ENCODE data around the gene S100A8. TPM values are rescaled to one million over a fixed set of nuclear protein-coding genes. Genes with fewer than 3 reads are reported as not detected.

Gene S100A8
- total RNA-seq, 2 experiments from 2014 or later = not detected

DNA sequence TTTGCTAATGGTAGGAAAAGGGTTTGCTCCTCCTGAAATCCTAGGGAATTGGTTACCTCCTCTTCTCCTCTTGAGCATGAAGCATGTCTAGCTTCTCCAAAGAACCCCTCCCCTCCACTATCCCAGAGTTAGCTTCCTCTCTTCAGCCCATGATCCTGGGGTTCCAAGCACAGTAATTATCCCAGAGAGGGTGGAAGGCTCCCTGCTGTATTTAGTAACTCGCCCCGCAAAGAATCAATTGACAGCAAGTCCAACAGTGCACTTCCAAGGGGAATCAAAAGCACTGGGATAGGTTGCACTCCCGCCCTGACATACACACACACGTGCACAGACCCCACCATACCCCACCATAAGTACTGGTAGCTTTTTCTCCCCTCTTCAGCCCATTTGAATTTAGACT, 3.1 kb downstream of the S100A8 start:
- H3K27ac Mint-ChIP-seq = no peak overlapping the region
- H3K27me3 Mint-ChIP-seq = peaks cover 2% of the 10 kb centered on the region
- ChIA-PET POLR2A (no interaction called here), CTCF (no interaction called here)
- ATAC-seq (no peak), DNase-seq (no peak)
- no peak overlapping the region for H3K4me3 Mint-ChIP-seq
- H3K4me1 Mint-ChIP-seq = no peaks in the 10 kb centered on the region
- no peaks in the 10 kb centered on the region for H3K9me3 Mint-ChIP-seq (ENCODE audit: low read depth)
- no peaks in the 10 kb centered on the region for H3K36me3 Mint-ChIP-seq (ENCODE audit: low read depth)
- intact Hi-C loops (cut with DNase I, micrococcal nuclease) = no loop called here

DNA sequence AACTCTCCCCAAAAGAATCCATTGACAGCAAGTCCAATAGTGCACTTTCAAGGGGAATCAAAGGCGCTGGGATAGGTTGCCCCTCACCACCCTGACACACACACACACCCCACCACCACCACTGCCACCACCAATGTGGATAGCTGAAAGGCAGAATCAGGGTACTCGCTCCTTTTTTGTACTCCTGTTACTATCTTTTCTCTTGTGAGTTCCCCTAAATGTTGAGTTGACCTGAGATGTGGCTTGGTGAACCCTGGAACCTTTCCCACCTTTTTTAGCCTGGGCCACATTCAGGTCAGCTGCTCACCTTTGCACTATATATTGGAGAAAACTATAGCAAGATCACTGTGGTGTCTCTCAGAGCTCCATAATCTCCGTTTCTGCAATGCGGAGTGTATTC, 3.9 kb downstream of the S100A8 start:
- H3K4me3 Mint-ChIP-seq = no peak overlapping the region
- H3K36me3 Mint-ChIP-seq (ENCODE audit: low read depth) = no peaks in the 10 kb centered on the region
- ChIA-PET POLR2A (no interaction called here), CTCF (interaction anchor here (0.6 to 0.7 kb wide), 2 partner anchors 35 to 57 kb away, joined by 3 read pairs; no protein-coding TSS in a partner anchor)
- no peaks in the 10 kb centered on the region for H3K4me1 Mint-ChIP-seq
- no peak overlapping the region for H3K27ac Mint-ChIP-seq
- intact Hi-C loops (cut with DNase I, micrococcal nuclease) = no loop called here
- H3K9me3 Mint-ChIP-seq (ENCODE audit: low read depth) = no peaks in the 10 kb centered on the region
- H3K27me3 Mint-ChIP-seq = peaks cover 7% of the 10 kb centered on the region
- no peak for DNase-seq
- ATAC-seq = no peak

DNA sequence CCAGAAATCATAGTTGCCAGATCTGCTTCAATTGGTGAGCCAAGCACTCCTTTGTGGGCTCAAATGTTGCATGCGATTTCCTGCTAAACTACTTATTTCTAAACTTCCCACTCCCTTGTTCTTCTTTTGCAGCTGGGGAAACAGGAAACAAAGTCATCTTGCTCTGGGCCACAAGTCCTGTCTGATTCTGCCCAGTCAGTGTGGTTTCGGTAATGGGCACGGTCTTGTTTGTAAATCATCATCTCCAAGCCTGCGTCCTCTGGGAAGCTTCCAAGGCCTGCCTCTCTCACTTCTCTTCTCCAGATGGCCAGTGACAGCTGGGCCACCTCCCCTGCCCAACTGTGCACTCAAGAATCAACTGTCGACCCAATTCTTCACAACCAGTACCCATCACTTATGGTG, 4.4 kb downstream of the S100A8 start:
- DNase-seq = no peak
- no peaks in the 10 kb centered on the region for H3K36me3 Mint-ChIP-seq (ENCODE audit: low read depth)
- intact Hi-C loops (cut with DNase I, micrococcal nuclease) = no loop called here
- H3K9me3 Mint-ChIP-seq (ENCODE audit: low read depth) = no peaks in the 10 kb centered on the region
- H3K27ac Mint-ChIP-seq = no peak overlapping the region
- ChIA-PET POLR2A (no interaction called here), CTCF (interaction anchor here (0.6 to 0.7 kb wide), 2 partner anchors 34 to 57 kb away, joined by 3 read pairs; no protein-coding TSS in a partner anchor)
- H3K4me1 Mint-ChIP-seq = no peaks in the 10 kb centered on the region
- no peak overlapping the region for H3K4me3 Mint-ChIP-seq
- no peak for ATAC-seq
- H3K27me3 Mint-ChIP-seq = peaks cover 7% of the 10 kb centered on the region

DNA sequence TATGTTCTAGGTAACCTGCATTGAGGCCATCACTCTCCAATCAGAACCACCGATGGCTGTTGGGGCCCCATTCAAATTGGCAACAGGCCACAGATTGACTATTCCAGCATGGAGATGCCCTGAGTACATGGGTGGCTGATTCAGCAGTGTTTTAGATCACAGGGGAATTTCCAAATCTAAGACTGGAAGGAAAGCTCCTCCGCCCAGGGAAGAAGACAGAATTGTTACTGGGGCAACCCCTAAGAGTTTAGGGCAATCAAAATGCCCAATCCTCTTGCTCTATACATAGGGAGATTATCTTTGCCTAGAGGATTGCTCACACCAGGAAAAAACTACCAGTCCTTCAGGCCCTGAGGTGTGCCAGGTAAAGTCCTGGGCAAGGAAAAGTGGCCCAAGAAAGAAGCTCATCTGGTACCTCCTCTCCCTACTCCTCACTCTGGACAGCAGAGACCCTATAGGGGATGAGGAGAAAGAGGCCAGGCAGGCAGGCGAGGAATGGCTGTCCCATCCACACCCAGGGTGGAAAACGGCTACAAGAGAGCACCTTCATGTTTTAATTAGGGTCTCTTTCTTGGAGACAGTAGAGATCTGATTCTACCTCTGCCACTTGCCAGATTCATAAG, 5.8 kb downstream of the S100A8 start:
- Mint-ChIP-seq H3K36me3 (ENCODE audit: low read depth) (no peaks in the 10 kb centered on the region), H3K9me3 (ENCODE audit: low read depth) (no peaks in the 10 kb centered on the region), H3K27me3 (peaks cover 9% of the 10 kb centered on the region), H3K27ac (no peak overlapping the region), H3K4me3 (no peak overlapping the region), H3K4me1 (no peaks in the 10 kb centered on the region)
- no peak for DNase-seq
- ATAC-seq = no peak
- intact Hi-C loops (cut with DNase I, micrococcal nuclease) = no loop called here
- ChIA-PET CTCF (interaction anchor here (0.8 kb wide), 1 partner anchor 148 kb away, joined by 3 read pairs; no protein-coding TSS in a partner anchor), POLR2A (no interaction called here)

DNA sequence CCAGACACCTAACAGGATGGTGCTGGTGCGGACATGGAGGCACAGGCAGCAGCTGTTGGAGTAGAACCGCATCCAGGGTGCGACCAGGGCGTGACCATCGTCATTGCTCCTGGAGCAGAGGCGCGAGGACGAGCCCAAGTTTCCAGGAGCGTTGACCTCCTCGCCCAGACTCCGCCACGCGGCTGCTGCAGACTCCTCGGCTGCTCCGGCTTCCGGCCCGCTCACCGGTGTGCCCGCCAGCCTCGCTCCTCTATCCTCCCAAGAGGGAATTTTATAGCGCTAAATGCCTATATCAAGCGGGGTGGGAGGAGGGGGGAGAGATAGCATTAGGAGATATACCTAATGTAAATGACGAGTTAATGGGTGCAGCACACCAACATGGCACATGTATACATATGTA, 10.2 kb downstream of the S100A8 start:
- DNase-seq (no peak), ATAC-seq (no peak)

DNA sequence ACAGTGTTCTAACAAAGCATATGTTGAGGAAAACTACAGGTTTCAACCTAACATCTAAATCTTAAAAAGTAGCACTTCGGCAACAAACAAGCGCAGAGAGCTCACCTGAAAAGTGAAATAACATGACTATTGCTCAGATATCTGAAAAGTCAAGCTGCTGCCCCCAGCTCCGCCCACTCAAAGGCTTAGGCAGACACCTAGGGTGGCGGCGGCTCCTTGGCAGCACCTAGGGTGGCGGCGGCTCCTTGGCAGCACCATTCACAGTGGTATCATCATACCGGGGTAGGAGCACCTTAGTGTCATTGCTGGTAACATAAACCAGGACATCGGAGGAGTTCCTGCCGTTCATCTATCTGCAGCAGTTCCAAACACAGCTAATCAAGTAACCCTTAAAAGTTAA, 11.3 kb downstream of the S100A8 start:
- H3K27me3 Mint-ChIP-seq = peaks cover 26% of the 10 kb centered on the region
- CTCF ChIA-PET = interaction anchor here (0.6 kb wide), 1 partner anchor 97 kb away, joined by 3 read pairs; no protein-coding TSS in a partner anchor
- H3K27ac Mint-ChIP-seq = no peak overlapping the region
- no peaks in the 10 kb centered on the region for H3K9me3 Mint-ChIP-seq (ENCODE audit: low read depth)
- no peak overlapping the region for H3K4me3 Mint-ChIP-seq
- H3K4me1 Mint-ChIP-seq = no peaks in the 10 kb centered on the region
- DNase-seq (no peak), ATAC-seq (no peak)
- intact Hi-C loops (cut with DNase I, micrococcal nuclease) = no loop called here
- H3K36me3 Mint-ChIP-seq (ENCODE audit: low read depth) = no peaks in the 10 kb centered on the region
- POLR2A ChIA-PET = no interaction called here

More for the DNA sequence above, 10.2 kb downstream of the S100A8 start:
- Mint-ChIP-seq H3K4me1 (no peaks in the 10 kb centered on the region), H3K36me3 (ENCODE audit: low read depth) (no peaks in the 10 kb centered on the region), H3K9me3 (ENCODE audit: low read depth) (no peaks in the 10 kb centered on the region), H3K27me3 (peaks cover 26% of the 10 kb centered on the region), H3K27ac (no peak overlapping the region), H3K4me3 (no peak overlapping the region)
- CTCF ChIA-PET = no interaction called here
- POLR2A ChIA-PET = no interaction called here
- intact Hi-C loops (cut with DNase I, micrococcal nuclease) = no loop called here

DNA sequence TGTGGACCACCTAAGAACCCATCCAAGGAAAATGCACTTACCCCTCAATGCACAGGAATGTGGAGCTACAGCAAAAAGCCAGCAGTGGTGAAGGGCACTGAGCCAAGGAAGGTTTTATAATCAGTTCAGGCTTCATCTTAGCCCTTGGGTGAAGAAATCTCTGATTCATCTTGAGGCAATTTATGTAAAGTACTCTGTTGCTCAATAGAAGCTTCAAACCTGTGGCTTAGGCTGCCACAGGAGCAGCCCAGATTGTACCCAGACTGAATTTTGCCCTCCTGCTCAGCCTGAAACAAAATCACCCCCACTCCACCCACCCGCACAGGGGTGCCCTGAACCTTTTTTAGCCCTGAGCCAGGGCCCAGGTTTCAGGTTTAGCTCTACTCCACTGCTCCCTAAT, 15.4 kb downstream of the S100A8 start, which contains the start of gene S100A12:
TSS of gene S100A12 (minus strand) at position 111 of the 400 bp plus-strand sequence. CDS start 1,029 bp downstream, outside the sequence.
- no peaks in the 10 kb centered on the region for H3K4me1 Mint-ChIP-seq
- H3K27ac Mint-ChIP-seq = no peak within 1 kb of the TSS
- CTCF ChIA-PET = interaction anchor here (1.0 kb wide), 1 partner anchor 22 kb away, joined by 3 read pairs; no protein-coding TSS in a partner anchor
- peaks cover 19% of the 10 kb centered on the region for H3K27me3 Mint-ChIP-seq
- ATAC-seq (no peak), DNase-seq (no peak)
- intact Hi-C loops (cut with DNase I, micrococcal nuclease) = no loop called here
- no peak within 1 kb of the TSS for H3K4me3 Mint-ChIP-seq
- POLR2A ChIA-PET = no interaction called here
- H3K36me3 Mint-ChIP-seq (ENCODE audit: low read depth) = no peaks in the 10 kb centered on the region
- no peaks in the 10 kb centered on the region for H3K9me3 Mint-ChIP-seq (ENCODE audit: low read depth)

DNA sequence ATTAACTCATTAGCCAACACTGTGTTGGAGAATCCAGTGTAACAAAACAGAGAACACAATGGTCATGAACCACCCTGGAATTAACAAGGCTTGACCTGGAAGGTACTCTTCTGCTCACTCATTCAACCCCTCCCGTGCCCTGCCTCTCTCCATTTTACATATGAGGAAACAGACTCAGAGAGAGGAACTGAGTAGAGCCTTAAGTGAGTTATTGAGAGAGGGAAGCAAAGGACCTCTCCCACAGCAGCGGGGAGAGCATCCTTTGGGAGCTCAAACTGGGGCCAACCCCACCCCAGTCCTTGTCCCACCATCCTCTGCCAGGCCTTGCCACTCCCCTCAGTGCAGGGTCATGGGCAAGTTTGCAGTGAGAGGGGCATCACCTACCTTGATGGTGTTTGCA, 16.8 kb downstream of the S100A8 start:
- no peak overlapping the region for H3K4me3 Mint-ChIP-seq

DNA sequence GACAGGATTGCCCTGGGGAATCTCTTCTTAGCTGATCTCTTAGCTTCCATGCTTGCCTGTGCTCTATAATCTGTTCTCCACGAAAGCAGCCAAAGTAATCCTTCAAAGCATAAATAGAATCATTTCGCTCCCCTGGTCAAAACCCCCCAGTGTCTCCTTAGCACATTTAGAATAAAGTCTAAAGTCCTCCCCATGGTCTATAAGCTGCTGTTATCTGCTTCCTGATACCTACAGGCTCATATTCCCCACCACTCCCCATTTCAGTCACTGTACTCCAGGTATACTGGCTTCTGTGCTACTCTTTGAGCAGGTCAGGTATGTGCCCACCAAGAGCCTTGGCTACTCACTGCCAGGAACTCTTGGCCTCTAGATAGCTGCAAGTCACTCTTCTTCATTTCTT, 18.3 kb downstream of the S100A8 start:
- Mint-ChIP-seq H3K36me3 (ENCODE audit: low read depth) (no peaks in the 10 kb centered on the region), H3K4me3 (no peak overlapping the region), H3K27me3 (peaks cover 8% of the 10 kb centered on the region), H3K4me1 (no peaks in the 10 kb centered on the region), H3K9me3 (ENCODE audit: low read depth) (no peaks in the 10 kb centered on the region), H3K27ac (no peak overlapping the region)
- no peak for DNase-seq
- ChIA-PET CTCF (interaction anchor here (0.9 to 2.2 kb wide), 2 partner anchors 9 to 32 kb away, joined by 3 to 5 read pairs; no protein-coding TSS in a partner anchor), POLR2A (no interaction called here)
- intact Hi-C loops (cut with DNase I, micrococcal nuclease) = no loop called here
- ATAC-seq = no peak

More for the DNA sequence above, 16.8 kb downstream of the S100A8 start:
- H3K9me3 Mint-ChIP-seq (ENCODE audit: low read depth) = no peaks in the 10 kb centered on the region
- no peak for DNase-seq
- ChIA-PET POLR2A (no interaction called here), CTCF (interaction anchor here (0.6 to 2.2 kb wide), 2 partner anchors 31 to 148 kb away, joined by 3 to 5 read pairs; no protein-coding TSS in a partner anchor)
- no peak overlapping the region for H3K27ac Mint-ChIP-seq
- peaks cover 16% of the 10 kb centered on the region for H3K27me3 Mint-ChIP-seq
- ATAC-seq = no peak
- no peaks in the 10 kb centered on the region for H3K36me3 Mint-ChIP-seq (ENCODE audit: low read depth)
- H3K4me1 Mint-ChIP-seq = no peaks in the 10 kb centered on the region
- intact Hi-C loops (cut with DNase I, micrococcal nuclease) = no loop called here

DNA sequence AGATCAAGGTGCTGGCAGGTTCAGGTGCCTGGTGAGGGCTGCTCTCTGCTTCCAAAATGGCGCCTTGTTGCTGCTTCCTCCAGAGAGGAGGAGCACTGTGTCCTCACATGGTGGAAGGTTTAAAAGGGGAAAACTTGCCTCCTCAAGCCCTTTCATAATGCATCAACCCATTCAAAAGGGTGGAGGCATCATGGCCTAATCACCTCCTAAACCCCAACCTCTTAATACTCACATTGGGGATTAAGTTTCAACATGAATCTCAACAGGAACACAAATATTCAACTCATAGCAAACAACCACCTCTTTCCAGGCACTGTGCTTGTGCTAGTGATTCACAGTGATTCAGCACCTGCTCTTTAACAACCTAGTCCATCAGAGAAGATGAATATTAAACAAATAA, 19.6 kb downstream of the S100A8 start:
- Mint-ChIP-seq H3K9me3 (ENCODE audit: low read depth) (no peaks in the 10 kb centered on the region), H3K36me3 (ENCODE audit: low read depth) (no peaks in the 10 kb centered on the region), H3K27ac (no peak overlapping the region), H3K27me3 (peaks cover under 1% of the 10 kb centered on the region), H3K4me3 (no peak overlapping the region), H3K4me1 (no peaks in the 10 kb centered on the region)
- DNase-seq (no peak), ATAC-seq (no peak)
- intact Hi-C loops (cut with DNase I, micrococcal nuclease) = no loop called here
- POLR2A ChIA-PET = no interaction called here
- CTCF ChIA-PET = no interaction called here

DNA sequence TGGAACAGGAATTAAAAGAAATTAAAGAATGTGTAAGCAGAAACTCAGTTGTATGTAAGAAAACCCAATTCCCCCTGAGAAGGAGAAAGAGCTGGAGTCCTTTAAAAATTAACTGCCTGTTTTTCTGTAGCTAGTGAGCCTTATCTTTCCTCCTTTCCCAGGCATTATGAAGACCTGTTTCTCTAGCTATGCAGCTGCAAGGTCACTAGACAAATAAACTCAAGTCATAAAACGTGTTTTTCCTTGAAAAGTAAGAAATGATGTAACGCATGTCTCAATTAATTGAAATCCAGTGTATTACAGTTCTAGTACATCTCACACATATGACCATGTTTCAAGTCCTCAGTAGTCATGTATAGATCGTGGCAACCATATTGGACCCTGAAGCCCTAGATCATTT, 20.7 kb downstream of the S100A8 start:
- Mint-ChIP-seq H3K4me3 (no peak overlapping the region), H3K9me3 (ENCODE audit: low read depth) (no peaks in the 10 kb centered on the region), H3K36me3 (ENCODE audit: low read depth) (no peaks in the 10 kb centered on the region), H3K27ac (no peak overlapping the region), H3K27me3 (no peaks in the 10 kb centered on the region), H3K4me1 (no peaks in the 10 kb centered on the region)
- ChIA-PET CTCF (no interaction called here), POLR2A (no interaction called here)
- intact Hi-C loops (cut with DNase I, micrococcal nuclease) = no loop called here
- ATAC-seq = no peak
- DNase-seq = no peak

DNA sequence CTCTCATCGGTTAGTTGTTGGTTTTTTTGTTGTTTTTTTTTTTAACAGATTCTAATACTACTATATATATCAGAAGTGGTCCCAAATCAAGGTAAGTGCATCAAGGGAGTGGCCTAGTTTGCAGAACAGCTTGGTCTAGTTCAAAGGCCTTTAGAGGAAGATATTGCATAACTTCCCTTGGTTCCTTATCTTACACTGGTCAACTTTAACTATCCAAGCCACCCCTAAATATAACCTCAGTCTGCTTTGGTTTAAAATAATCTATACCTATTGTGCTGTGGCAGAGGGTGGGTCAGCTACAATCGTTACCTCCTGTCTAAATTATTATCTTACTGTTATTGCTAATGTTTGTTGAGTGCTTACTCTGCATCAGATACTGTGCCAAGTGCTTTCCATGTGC, 22.4 kb downstream of the S100A8 start:
- Mint-ChIP-seq H3K4me3 (no peak overlapping the region), H3K27ac (no peak overlapping the region), H3K9me3 (ENCODE audit: low read depth) (no peaks in the 10 kb centered on the region), H3K4me1 (no peaks in the 10 kb centered on the region), H3K27me3 (no peaks in the 10 kb centered on the region), H3K36me3 (ENCODE audit: low read depth) (no peaks in the 10 kb centered on the region)
- DNase-seq (no peak), ATAC-seq (no peak)
- intact Hi-C loops (cut with DNase I, micrococcal nuclease) = no loop called here
- ChIA-PET CTCF (no interaction called here), POLR2A (no interaction called here)
